K562 (cell line): Measurements from ENCODE around the gene CD22.

Experiments
- HOXB6 ChIP-seq: fragments of 250-450 bp; sonication (Bioruptor Pico); IDR thresholded peaks from 2 replicates; pipeline ENCODE4 v1.5.1; 2022; ENCODE audit warnings: mild to moderate bottlenecking, borderline replicate concordance
- TF ChIP-seq, protein P1 (sequence below), 3 experiments: IDR thresholded peaks in 2 of 3; conservative IDR thresholded peaks in 1 of 3; 2 replicates each; pipeline ENCODE4 v1.5.1; 2011 to 2012; ENCODE audit warnings: low read length in 3 of 3, mild to moderate bottlenecking in 3 of 3, control low read depth in 2 of 3, improper control_type of control experiment in 1 of 3, inconsistent platforms in 1 of 3, low read depth in 1 of 3, mixed read lengths in 1 of 3, moderate library complexity in 1 of 3; ENCODE audit not compliant: insufficient read depth in 2 of 3
- TF ChIP-seq, protein P2 (sequence below): sonication (generic); formaldehyde crosslinking; IDR thresholded peaks from 2 replicates; pipeline ENCODE4 v1.8.0; 2022; ENCODE audit warnings: missing genetic modification reagents, mild to moderate bottlenecking, borderline replicate concordance
- TF ChIP-seq, protein P3 (sequence below): fragments of 250-450 bp; sonication (Bioruptor Pico); IDR thresholded peaks from 2 replicates; pipeline ENCODE4 v1.8.0; 2022; ENCODE audit warnings: moderate library complexity, mild to moderate bottlenecking, inconsistent platforms

DNA sequence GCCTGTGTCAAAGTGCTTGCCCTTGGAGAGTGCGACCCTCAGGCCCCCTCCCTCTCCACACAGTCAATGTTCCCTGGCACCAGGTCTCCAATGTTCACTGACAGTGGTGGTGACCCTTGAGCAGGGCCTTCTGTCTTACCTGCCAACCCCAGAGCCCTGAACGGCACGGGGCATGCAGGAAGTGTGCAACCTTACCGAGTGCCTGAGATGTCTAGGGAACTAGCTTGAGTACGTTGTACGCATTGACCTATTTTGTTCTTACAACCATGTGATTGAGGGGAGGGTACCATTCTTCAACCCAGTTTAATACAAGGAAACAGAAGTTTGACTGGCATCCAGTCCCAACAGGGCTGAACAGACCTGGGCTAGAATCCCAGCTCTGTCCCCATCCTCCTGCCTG lies 23.8 kb upstream of the CD22 start:
- no peak for TF ChIP-seq HOXB6
- TF ChIP-seq, protein P1, sequence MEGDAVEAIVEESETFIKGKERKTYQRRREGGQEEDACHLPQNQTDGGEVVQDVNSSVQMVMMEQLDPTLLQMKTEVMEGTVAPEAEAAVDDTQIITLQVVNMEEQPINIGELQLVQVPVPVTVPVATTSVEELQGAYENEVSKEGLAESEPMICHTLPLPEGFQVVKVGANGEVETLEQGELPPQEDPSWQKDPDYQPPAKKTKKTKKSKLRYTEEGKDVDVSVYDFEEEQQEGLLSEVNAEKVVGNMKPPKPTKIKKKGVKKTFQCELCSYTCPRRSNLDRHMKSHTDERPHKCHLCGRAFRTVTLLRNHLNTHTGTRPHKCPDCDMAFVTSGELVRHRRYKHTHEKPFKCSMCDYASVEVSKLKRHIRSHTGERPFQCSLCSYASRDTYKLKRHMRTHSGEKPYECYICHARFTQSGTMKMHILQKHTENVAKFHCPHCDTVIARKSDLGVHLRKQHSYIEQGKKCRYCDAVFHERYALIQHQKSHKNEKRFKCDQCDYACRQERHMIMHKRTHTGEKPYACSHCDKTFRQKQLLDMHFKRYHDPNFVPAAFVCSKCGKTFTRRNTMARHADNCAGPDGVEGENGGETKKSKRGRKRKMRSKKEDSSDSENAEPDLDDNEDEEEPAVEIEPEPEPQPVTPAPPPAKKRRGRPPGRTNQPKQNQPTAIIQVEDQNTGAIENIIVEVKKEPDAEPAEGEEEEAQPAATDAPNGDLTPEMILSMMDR (IDR thresholded peaks at IDR 0.05 in 2 of 3, conservative IDR thresholded peaks at IDR 0.05 in 1 of 3; ENCODE audit: insufficient read depth in 2 of 3, low read depth in 1 of 3, low read length in 3 of 3), result no peak
- TF ChIP-seq, protein P2, sequence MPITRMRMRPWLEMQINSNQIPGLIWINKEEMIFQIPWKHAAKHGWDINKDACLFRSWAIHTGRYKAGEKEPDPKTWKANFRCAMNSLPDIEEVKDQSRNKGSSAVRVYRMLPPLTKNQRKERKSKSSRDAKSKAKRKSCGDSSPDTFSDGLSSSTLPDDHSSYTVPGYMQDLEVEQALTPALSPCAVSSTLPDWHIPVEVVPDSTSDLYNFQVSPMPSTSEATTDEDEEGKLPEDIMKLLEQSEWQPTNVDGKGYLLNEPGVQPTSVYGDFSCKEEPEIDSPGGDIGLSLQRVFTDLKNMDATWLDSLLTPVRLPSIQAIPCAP (CRISPR knock-in tag), result no peak
- TF ChIP-seq, protein P3, sequence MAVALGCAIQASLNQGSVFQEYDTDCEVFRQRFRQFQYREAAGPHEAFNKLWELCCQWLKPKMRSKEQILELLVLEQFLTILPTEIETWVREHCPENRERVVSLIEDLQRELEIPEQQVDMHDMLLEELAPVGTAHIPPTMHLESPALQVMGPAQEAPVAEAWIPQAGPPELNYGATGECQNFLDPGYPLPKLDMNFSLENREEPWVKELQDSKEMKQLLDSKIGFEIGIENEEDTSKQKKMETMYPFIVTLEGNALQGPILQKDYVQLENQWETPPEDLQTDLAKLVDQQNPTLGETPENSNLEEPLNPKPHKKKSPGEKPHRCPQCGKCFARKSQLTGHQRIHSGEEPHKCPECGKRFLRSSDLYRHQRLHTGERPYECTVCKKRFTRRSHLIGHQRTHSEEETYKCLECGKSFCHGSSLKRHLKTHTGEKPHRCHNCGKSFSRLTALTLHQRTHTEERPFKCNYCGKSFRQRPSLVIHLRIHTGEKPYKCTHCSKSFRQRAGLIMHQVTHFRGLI (CRISPR knock-in tag), result no peak
